Stomach (tissue), 4 donors: Measurements from ENCODE around the gene AMBP.

ENCODE experiments used
- CTCF ChIP-seq, 7 experiments: fragments of 450-650 bp in 4 of 7; fragments of 200-600 bp in 3 of 7; sonication (generic) in 3 of 7; IDR thresholded peaks; one replicate each; pipeline ENCODE4 v1.5.1; 2016 to 2019; ENCODE audit warnings: antibody characterized with exemption in 7 of 7, control low read depth in 2 of 7, mild to moderate bottlenecking in 1 of 7
- POLR2A ChIP-seq, 4 donors: fragments of 450-650 bp; IDR thresholded peaks; one replicate each; pipeline ENCODE4 v1.6.1; 2016; ENCODE audit warnings: antibody characterized with exemption in 4 of 4, control low read depth in 2 of 4, mild to moderate bottlenecking in 1 of 4, moderate library complexity in 1 of 4
- POLR2AphosphoS5 ChIP-seq, 3 donors: sonication (generic); formaldehyde crosslinking; IDR thresholded peaks; one replicate each; pipeline ENCODE4 v1.6.1; 2016; ENCODE audit warnings: antibody characterized with exemption in 3 of 3

GRCh38 chr9:114046237-114046755 lies 31.8 kb downstream of the AMBP start:
- TF ChIP-seq CTCF (IDR thresholded peaks at IDR 0.05) (no peak), POLR2AphosphoS5 (IDR thresholded peaks at IDR 0.05) (no peak), POLR2A (IDR thresholded peaks at IDR 0.05) (no peak)
